ENCODE measurements around the gene MOSMO.

MOSMO gene

GRCh38 chr16:22086440-22086839, 78.5 kb downstream of the MOSMO start:
- Histone ChIP-seq H3K27me3 (replicated peaks in 2 of 5; ENCODE audit: control insufficient read depth in 4 of 5, insufficient read depth in 5 of 5, low read length in 4 of 5) (no peaks in the 10 kb centered on the region), H3K4me1 (ENCODE audit: control extremely low read depth in 1 of 4, control insufficient read depth in 4 of 4, insufficient read depth in 4 of 4, low read length in 3 of 4) (peaks cover 0 to 10% (median 0%) of the 10 kb centered on the region in 4 experiments), H3K9me3 (ENCODE audit: control extremely low read depth in 1 of 5, control insufficient read depth in 4 of 5, insufficient read depth in 2 of 5, low read depth in 1 of 5, low read length in 4 of 5) (no peaks in the 10 kb centered on the region), H3K27ac (ENCODE audit: insufficient read depth in 1 of 2, low read depth in 1 of 2, low read length in 2 of 2, poor library complexity in 1 of 2, severe bottlenecking in 2 of 2) (no peak overlapping the region), H3K36me3 (ENCODE audit: control insufficient read depth in 4 of 4, insufficient read depth in 4 of 4, low read length in 3 of 4) (no peaks in the 10 kb centered on the region), H3K4me3 (ENCODE audit: control insufficient read depth in 1 of 7, extremely low read depth in 1 of 7, insufficient read depth in 4 of 7, low read depth in 2 of 7, low read length in 6 of 7) (no peak overlapping the region)
- POLR2A ChIA-PET = no interaction called here
- CTCF ChIA-PET = interaction anchor here (1.9 kb wide), 1 partner anchor 13 kb away, joined by 5 read pairs; no protein-coding TSS in a partner anchor
- no peak for DNase-seq
- WGBS (ENCODE audit: insufficient coverage) = no CpG with 5 or more reads among the region's 1 CpG

GRCh38 chr16:22088642-22089041, 80.7 kb downstream of the MOSMO start:
- Histone ChIP-seq H3K4me1 (ENCODE audit: control extremely low read depth in 1 of 4, control insufficient read depth in 4 of 4, insufficient read depth in 4 of 4, low read length in 3 of 4) (peaks cover 0 to 10% (median 0%) of the 10 kb centered on the region in 4 experiments), H3K27ac (ENCODE audit: insufficient read depth in 1 of 2, low read depth in 1 of 2, low read length in 2 of 2, poor library complexity in 1 of 2, severe bottlenecking in 2 of 2) (no peak overlapping the region), H3K36me3 (ENCODE audit: control insufficient read depth in 4 of 4, insufficient read depth in 4 of 4, low read length in 3 of 4) (no peaks in the 10 kb centered on the region), H3K9me3 (ENCODE audit: control extremely low read depth in 1 of 5, control insufficient read depth in 4 of 5, insufficient read depth in 2 of 5, low read depth in 1 of 5, low read length in 4 of 5) (no peaks in the 10 kb centered on the region), H3K4me3 (ENCODE audit: control insufficient read depth in 1 of 7, extremely low read depth in 1 of 7, insufficient read depth in 4 of 7, low read depth in 2 of 7, low read length in 6 of 7) (no peak overlapping the region), H3K27me3 (replicated peaks in 2 of 5; ENCODE audit: control insufficient read depth in 4 of 5, insufficient read depth in 5 of 5, low read length in 4 of 5) (no peaks in the 10 kb centered on the region)
- WGBS (ENCODE audit: insufficient coverage) = no CpG with 5 or more reads among the region's 1 CpG
- POLR2A ChIA-PET = no interaction called here
- no peak for DNase-seq
- CTCF ChIA-PET = interaction anchor here (0.7 to 6.0 kb wide), 4 partner anchors 10 to 112 kb away, joined by 3 to 35 read pairs (median 4); no protein-coding TSS in a partner anchor

DNA sequence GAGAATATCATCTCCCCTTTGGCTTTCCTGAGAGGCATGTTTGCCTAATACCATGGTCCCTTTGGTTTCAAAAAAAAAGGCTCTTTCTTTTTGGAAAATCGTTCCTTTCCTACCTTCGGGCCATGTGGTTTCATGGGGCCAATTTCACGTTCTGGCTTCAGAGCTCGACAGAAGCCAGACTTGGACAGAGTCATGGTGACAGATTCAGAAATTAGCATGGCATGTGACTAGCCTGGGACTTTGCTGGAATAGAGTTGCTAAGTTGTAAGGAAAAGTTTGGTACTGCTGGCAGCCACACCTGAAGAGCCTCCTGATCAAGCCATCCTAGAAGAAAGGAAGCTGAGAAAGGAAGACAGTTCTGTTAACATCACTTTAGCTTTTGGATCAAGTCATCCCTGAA, 82.0 kb downstream of the MOSMO start:
- no peaks in the 10 kb centered on the region for H3K27me3 ChIP-seq (replicated peaks in 2 of 5; ENCODE audit: control insufficient read depth in 4 of 5, insufficient read depth in 5 of 5, low read length in 4 of 5)
- ChIA-PET CTCF (interaction anchor here (0.7 to 6.0 kb wide), 3 partner anchors 11 to 86 kb away, joined by 3 to 35 read pairs (median 4); no protein-coding TSS in a partner anchor), POLR2A (no interaction called here)
- 94% methylated on average over 3 of the region's 4 CpGs for WGBS (ENCODE audit: insufficient coverage)
- DNase-seq = no peak
- H3K36me3 ChIP-seq (ENCODE audit: control insufficient read depth in 4 of 4, insufficient read depth in 4 of 4, low read length in 3 of 4) = no peaks in the 10 kb centered on the region
- peaks cover 0 to 10% (median 0%) of the 10 kb centered on the region in 4 experiments for H3K4me1 ChIP-seq (ENCODE audit: control extremely low read depth in 1 of 4, control insufficient read depth in 4 of 4, insufficient read depth in 4 of 4, low read length in 3 of 4)
- H3K4me3 ChIP-seq (ENCODE audit: control insufficient read depth in 1 of 7, extremely low read depth in 1 of 7, insufficient read depth in 4 of 7, low read depth in 2 of 7, low read length in 6 of 7) = no peak overlapping the region
- H3K27ac ChIP-seq (ENCODE audit: insufficient read depth in 1 of 2, low read depth in 1 of 2, low read length in 2 of 2, poor library complexity in 1 of 2, severe bottlenecking in 2 of 2) = no peak overlapping the region
- H3K9me3 ChIP-seq (ENCODE audit: control extremely low read depth in 1 of 5, control insufficient read depth in 4 of 5, insufficient read depth in 2 of 5, low read depth in 1 of 5, low read length in 4 of 5) = no peaks in the 10 kb centered on the region

DNA sequence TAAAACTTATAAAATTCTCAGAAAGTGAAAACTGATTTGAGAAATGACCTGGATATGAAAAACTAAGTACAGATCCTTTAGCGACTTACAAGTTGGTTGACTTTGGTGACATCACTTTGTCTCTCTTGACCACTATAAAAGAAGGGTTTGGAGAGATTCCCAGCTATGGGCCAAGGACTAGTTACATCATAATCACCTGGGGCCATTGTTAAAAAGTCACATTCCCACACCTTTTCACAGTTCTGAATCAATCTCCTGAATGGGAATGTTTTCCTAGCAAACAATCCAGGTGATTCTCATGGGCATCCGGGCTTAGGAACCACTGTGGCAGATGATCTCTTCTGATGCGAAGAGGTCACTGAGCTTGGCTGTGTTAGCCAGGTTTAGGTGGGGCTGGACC, 83.8 kb downstream of the MOSMO start:
- ChIA-PET POLR2A (interaction anchor here (0.7 kb wide), 1 partner anchor 13 kb away, joined by 3 read pairs; no protein-coding TSS in a partner anchor), CTCF (interaction anchor here (1.1 to 6.0 kb wide), 4 partner anchors 9 to 90 kb away, joined by 3 to 35 read pairs (median 6); no protein-coding TSS in a partner anchor)
- Histone ChIP-seq H3K9me3 (ENCODE audit: control extremely low read depth in 1 of 5, control insufficient read depth in 4 of 5, insufficient read depth in 2 of 5, low read depth in 1 of 5, low read length in 4 of 5) (no peaks in the 10 kb centered on the region), H3K4me1 (ENCODE audit: control extremely low read depth in 1 of 4, control insufficient read depth in 4 of 4, insufficient read depth in 4 of 4, low read length in 3 of 4) (peaks cover 0 to under 1% (median 0%) of the 10 kb centered on the region in 4 experiments), H3K27me3 (replicated peaks in 2 of 5; ENCODE audit: control insufficient read depth in 4 of 5, insufficient read depth in 5 of 5, low read length in 4 of 5) (no peaks in the 10 kb centered on the region), H3K4me3 (ENCODE audit: control insufficient read depth in 1 of 7, extremely low read depth in 1 of 7, insufficient read depth in 4 of 7, low read depth in 2 of 7, low read length in 6 of 7) (no peak overlapping the region), H3K27ac (ENCODE audit: insufficient read depth in 1 of 2, low read depth in 1 of 2, low read length in 2 of 2, poor library complexity in 1 of 2, severe bottlenecking in 2 of 2) (no peak overlapping the region), H3K36me3 (ENCODE audit: control insufficient read depth in 4 of 4, insufficient read depth in 4 of 4, low read length in 3 of 4) (no peaks in the 10 kb centered on the region)
- DNase-seq = no peak
- WGBS (ENCODE audit: insufficient coverage) = 97% methylated on average over 3 of the region's 3 CpGs

- Histone ChIP-seq H3K27me3 (replicated peaks in 2 of 5; ENCODE audit: control insufficient read depth in 4 of 5, insufficient read depth in 5 of 5, low read length in 4 of 5) (no peaks in the 10 kb centered on the region), H3K4me3 (ENCODE audit: control insufficient read depth in 1 of 7, extremely low read depth in 1 of 7, insufficient read depth in 4 of 7, low read depth in 2 of 7, low read length in 6 of 7) (no peak within 1 kb of the TSS), H3K27ac (ENCODE audit: insufficient read depth in 1 of 2, low read depth in 1 of 2, low read length in 2 of 2, poor library complexity in 1 of 2, severe bottlenecking in 2 of 2) (no peak within 1 kb of the TSS), H3K4me1 (ENCODE audit: control extremely low read depth in 1 of 4, control insufficient read depth in 4 of 4, insufficient read depth in 4 of 4, low read length in 3 of 4) (no peaks in the 10 kb centered on the region), H3K36me3 (ENCODE audit: control insufficient read depth in 4 of 4, insufficient read depth in 4 of 4, low read length in 3 of 4) (no peaks in the 10 kb centered on the region), H3K9me3 (ENCODE audit: control extremely low read depth in 1 of 5, control insufficient read depth in 4 of 5, insufficient read depth in 2 of 5, low read depth in 1 of 5, low read length in 4 of 5) (no peaks in the 10 kb centered on the region)
- 93% methylated on average over 8 of the region's 9 CpGs for WGBS (ENCODE audit: insufficient coverage)
- ChIA-PET CTCF (interaction anchor here (0.6 to 6.0 kb wide), 5 partner anchors 9 to 904 kb away, joined by 3 to 35 read pairs (median 4); no protein-coding TSS in a partner anchor), POLR2A (no interaction called here)
- no peak for DNase-seq
Observed at GRCh38 chr16:22092143-22092933, 84.4 kb downstream of the MOSMO start, which contains the start of gene VWA3A. Gene VWA3A (plus strand): TSS chr16:22092541. CDS start chr16:22092638, 97 bp downstream.

GRCh38 chr16:22093331-22093730, 85.4 kb downstream of the MOSMO start:
- DNase-seq = no peak
- no peaks in the 10 kb centered on the region for H3K4me1 ChIP-seq (ENCODE audit: control extremely low read depth in 1 of 4, control insufficient read depth in 4 of 4, insufficient read depth in 4 of 4, low read length in 3 of 4)
- POLR2A ChIA-PET = no interaction called here
- no peaks in the 10 kb centered on the region for H3K9me3 ChIP-seq (ENCODE audit: control extremely low read depth in 1 of 5, control insufficient read depth in 4 of 5, insufficient read depth in 2 of 5, low read depth in 1 of 5, low read length in 4 of 5)
- CTCF ChIA-PET = interaction anchor here (0.9 to 6.0 kb wide), 4 partner anchors 8 to 15 kb away, joined by 3 to 35 read pairs (median 15); no protein-coding TSS in a partner anchor
- H3K27me3 ChIP-seq (replicated peaks in 2 of 5; ENCODE audit: control insufficient read depth in 4 of 5, insufficient read depth in 5 of 5, low read length in 4 of 5) = no peaks in the 10 kb centered on the region
- H3K27ac ChIP-seq (ENCODE audit: insufficient read depth in 1 of 2, low read depth in 1 of 2, low read length in 2 of 2, poor library complexity in 1 of 2, severe bottlenecking in 2 of 2) = no peak overlapping the region
- 100% methylated on average over 1 of the region's 3 CpGs for WGBS (ENCODE audit: insufficient coverage)
- no peak overlapping the region for H3K4me3 ChIP-seq (ENCODE audit: control insufficient read depth in 1 of 7, extremely low read depth in 1 of 7, insufficient read depth in 4 of 7, low read depth in 2 of 7, low read length in 6 of 7)
- H3K36me3 ChIP-seq (ENCODE audit: control insufficient read depth in 4 of 4, insufficient read depth in 4 of 4, low read length in 3 of 4) = no peaks in the 10 kb centered on the region

- no peaks in the 10 kb centered on the region for H3K4me1 ChIP-seq (ENCODE audit: control extremely low read depth in 1 of 4, control insufficient read depth in 4 of 4, insufficient read depth in 4 of 4, low read length in 3 of 4)
- H3K27ac ChIP-seq (ENCODE audit: insufficient read depth in 1 of 2, low read depth in 1 of 2, low read length in 2 of 2, poor library complexity in 1 of 2, severe bottlenecking in 2 of 2) = no peak overlapping the region
- no peak overlapping the region for H3K4me3 ChIP-seq (ENCODE audit: control insufficient read depth in 1 of 7, extremely low read depth in 1 of 7, insufficient read depth in 4 of 7, low read depth in 2 of 7, low read length in 6 of 7)
- ChIA-PET POLR2A (no interaction called here), CTCF (interaction anchor here (3.5 kb wide), 1 partner anchor 15 kb away, joined by 22 read pairs; no protein-coding TSS in a partner anchor)
- no peak for DNase-seq
- no CpG with 5 or more reads among the region's 3 CpGs for WGBS (ENCODE audit: insufficient coverage)
- H3K36me3 ChIP-seq (ENCODE audit: control insufficient read depth in 4 of 4, insufficient read depth in 4 of 4, low read length in 3 of 4) = no peaks in the 10 kb centered on the region
- no peaks in the 10 kb centered on the region for H3K9me3 ChIP-seq (ENCODE audit: control extremely low read depth in 1 of 5, control insufficient read depth in 4 of 5, insufficient read depth in 2 of 5, low read depth in 1 of 5, low read length in 4 of 5)
- no peaks in the 10 kb centered on the region for H3K27me3 ChIP-seq (replicated peaks in 2 of 5; ENCODE audit: control insufficient read depth in 4 of 5, insufficient read depth in 5 of 5, low read length in 4 of 5)
Observed at GRCh38 chr16:22093996-22094395, 86.1 kb downstream of the MOSMO start.

Measured in common myeloid progenitor, CD34-positive (primary cell).